K562 (cell line): ENCODE results near the gene HBM. TPM values are rescaled to one million over a fixed set of nuclear protein-coding genes. Genes with fewer than 3 reads are reported as not detected.
A peak's percentile ranks its signal among the peaks of the same experiment; 100 is the strongest.

Experiments used
- ATAC-seq: fragments of 200-7000 bp; cut with Tn5 transposase; 3 replicates; pipeline ENCODE4 v1.9.1; 2020; ENCODE audit warnings: moderate library complexity
- BruUV-seq: library from RNA; stranded (reverse); fragments of 400-500 nt; replicated peaks from 2 replicates; lab custom pipeline; 2021; lab: Mats Ljungman, UMichigan
- CTCF ChIA-PET: fragments of 300-600 bp; formaldehyde crosslinking; extraction: SDS; loops from one replicate; lab custom pipeline; 2021; ENCODE audit warnings: low intra/inter-chr PET ratio; lab: Yijun Ruan, JAX
- POLR2A ChIA-PET: fragments of 300-600, 350-650 bp; sonication (Branson Sonifier 250); formaldehyde crosslinking; extraction: SDS; loops from one replicate; lab custom pipeline; 2021; ENCODE audit warnings: antibody characterized with exemption, inconsistent platforms; lab: Yijun Ruan, JAX
- DNase-seq, 4 experiments: peaks; one replicate each; pipeline versions ENCODE4 v3.0.0 to v3.0.0-alpha.2; 2011 to 2018; ENCODE audit warnings: low spot score in 3 of 4, mixed read lengths in 3 of 4; ENCODE audit errors: extremely low read depth in 1 of 4
- FAIRE-seq: peaks from 2 replicates; lab custom pipeline; 2011; peaks lifted over from hg19 to GRCh38; lab: Jason Lieb, UNC
- H2AFZ ChIP-seq: 2 replicates; pipeline ENCODE4 v1.6.0; 2011; ENCODE audit warnings: low read depth, low read length, control low read depth, inconsistent platforms
- H3K27ac ChIP-seq: fragments of 200-600 bp; 3 replicates; pipeline ENCODE4 v1.8.0; 2011; ENCODE audit warnings: low read depth, mild to moderate bottlenecking, control low read depth, inconsistent platforms, low read length, moderate library complexity, mixed read lengths; ENCODE audit errors: extremely low read depth
- H3K27me3 ChIP-seq, 2 experiments: fragments of 300-600 bp in 1 of 2; 2 replicates in 1 of 2; 3 replicates in 1 of 2; pipeline versions ENCODE4 v1.6.0 to v1.8.0; 2011; ENCODE audit warnings: inconsistent platforms in 2 of 2, low read length in 2 of 2, mild to moderate bottlenecking in 1 of 2, mixed read lengths in 1 of 2, moderate library complexity in 1 of 2; ENCODE audit not compliant: control insufficient read depth in 2 of 2, insufficient read depth in 2 of 2
- H3K36me3 ChIP-seq: fragments of 300-600 bp; 3 replicates; pipeline ENCODE4 v1.8.0; 2011; ENCODE audit warnings: mild to moderate bottlenecking, low read length, inconsistent platforms; ENCODE audit not compliant: control insufficient read depth, insufficient read depth
- H3K4me1 ChIP-seq, 2 experiments: fragments of 200-600 bp in 1 of 2; replicated peaks in 1 of 2; 2 replicates in 1 of 2; 3 replicates in 1 of 2; pipeline versions ENCODE4 v1.5.1 to v1.8.0; 2011; ENCODE audit warnings: inconsistent platforms in 2 of 2, low read length in 2 of 2, mild to moderate bottlenecking in 1 of 2, mixed read lengths in 1 of 2, moderate library complexity in 1 of 2; ENCODE audit not compliant: control insufficient read depth in 2 of 2, insufficient read depth in 2 of 2
- H3K4me2 ChIP-seq: 2 replicates; pipeline ENCODE4 v1.6.1; 2011; ENCODE audit warnings: low read length, control low read depth, inconsistent platforms, mixed read lengths; ENCODE audit not compliant: insufficient read depth
- H3K4me3 ChIP-seq: fragments of 200-600 bp; sonication (generic), shearing (Covaris generic); 2 replicates; pipeline ENCODE4 v1.5.1; 2016; ENCODE audit warnings: control low read depth, inconsistent platforms
- H3K79me2 ChIP-seq: fragments of 200-600 bp; 3 replicates; pipeline ENCODE4 v1.8.0; 2011; ENCODE audit warnings: low read length, inconsistent platforms; ENCODE audit not compliant: control insufficient read depth, insufficient read depth
- H3K9ac ChIP-seq, 2 experiments: 2 replicates each; pipeline versions ENCODE4 v1.6.0 to v1.6.1; 2011; ENCODE audit warnings: low read depth in 2 of 2, low read length in 2 of 2, control low read depth in 1 of 2, inconsistent platforms in 1 of 2, mild to moderate bottlenecking in 1 of 2, mixed read lengths in 1 of 2; ENCODE audit not compliant: insufficient read depth in 1 of 2
- H3K9me1 ChIP-seq: one replicate; pipeline ENCODE4 v1.6.0; 2011; ENCODE audit warnings: inconsistent platforms, mild to moderate bottlenecking, low read length, moderate library complexity; ENCODE audit not compliant: control insufficient read depth, insufficient read depth
- H3K9me3 ChIP-seq: replicated peaks from 2 replicates; pipeline ENCODE4 v1.5.1; 2011; ENCODE audit warnings: low read depth, low read length, inconsistent platforms; ENCODE audit not compliant: control insufficient read depth, insufficient read depth
- H4K20me1 ChIP-seq: replicated peaks from 2 replicates; pipeline ENCODE4 v1.6.1; 2011; ENCODE audit warnings: low read length, inconsistent platforms, mixed read lengths; ENCODE audit not compliant: control insufficient read depth, insufficient read depth
- ARNT ChIP-seq, 2 experiments: fragments of 450-650 bp; IDR thresholded peaks; 2 replicates each; pipeline ENCODE4 v1.6.1; 2016; ENCODE audit warnings: mild to moderate bottlenecking in 1 of 2
- BHLHE40 ChIP-seq: IDR thresholded peaks from 2 replicates; pipeline ENCODE4 v1.6.1; 2011; ENCODE audit warnings: low read length, improper control_type of control experiment
- BRCA1 ChIP-seq, 2 experiments: fragments of 450-650 bp in 1 of 2; sonication (generic) in 1 of 2; formaldehyde crosslinking in 1 of 2; IDR thresholded peaks; 2 replicates each; pipeline versions ENCODE4 v1.5.0 to v1.6.1; 2017 to 2020; ENCODE audit warnings: mild to moderate bottlenecking in 1 of 2, missing genetic modification reagents in 1 of 2
- COPS2 ChIP-seq: fragments of 450-650 bp; conservative IDR thresholded peaks from 2 replicates; pipeline ENCODE4 v1.6.1; 2016; ENCODE audit warnings: mild to moderate bottlenecking, moderate library complexity
- DIDO1 ChIP-seq: fragments of 450-650 bp; IDR thresholded peaks from 2 replicates; pipeline ENCODE4 v1.6.1; 2016; ENCODE audit warnings: low read depth, missing biosample characterization, missing genetic modification characterization
- EHMT2 ChIP-seq: fragments of 450-650 bp; IDR thresholded peaks from 2 replicates; pipeline ENCODE4 v1.6.1; 2018; ENCODE audit warnings: antibody characterized with exemption
- GTF2E2 ChIP-seq: fragments of 200-800 bp; sonication (Bioruptor generic); IDR thresholded peaks from 2 replicates; pipeline ENCODE4 v1.6.1; 2016; ENCODE audit warnings: missing genetic modification characterization, missing compliant biosample characterization
- MAFK ChIP-seq: IDR thresholded peaks from 2 replicates; pipeline ENCODE4 v1.6.1; 2011; ENCODE audit warnings: low read length, improper control_type of control experiment
- NRF1 ChIP-seq, 2 experiments: fragments of 450-650 bp; IDR thresholded peaks in 1 of 2; conservative IDR thresholded peaks in 1 of 2; 2 replicates each; pipeline ENCODE4 v1.6.1; 2014; ENCODE audit warnings: mild to moderate bottlenecking in 2 of 2
- PML ChIP-seq: IDR thresholded peaks from 2 replicates; pipeline ENCODE4 v1.6.1; 2012; ENCODE audit warnings: low read length, inconsistent platforms
- PTRF ChIP-seq: fragments of 450-650 bp; IDR thresholded peaks from 2 replicates; pipeline ENCODE4 v1.6.1; 2016; ENCODE audit warnings: mild to moderate bottlenecking, missing genetic modification characterization, missing compliant biosample characterization
- PTTG1 ChIP-seq: fragments of 450-650 bp; IDR thresholded peaks from 2 replicates; pipeline ENCODE4 v1.6.1; 2016; ENCODE audit warnings: low read depth, mild to moderate bottlenecking, missing genetic modification characterization, missing compliant biosample characterization
- PURB ChIP-seq: sonication (generic); formaldehyde crosslinking; IDR thresholded peaks from 2 replicates; pipeline ENCODE4 v1.9.0; 2021; ENCODE audit warnings: low read depth, mild to moderate bottlenecking, missing genetic modification reagents
- RAD51 ChIP-seq: fragments of 450-650 bp; IDR thresholded peaks from 2 replicates; pipeline ENCODE4 v1.7.1; 2016; ENCODE audit warnings: low read depth, mild to moderate bottlenecking, borderline replicate concordance
- RBM34 ChIP-seq: fragments of 200-400 bp; formaldehyde crosslinking; IDR thresholded peaks from 2 replicates; pipeline ENCODE4 v1.6.1; 2018; ENCODE audit warnings: low read length, borderline replicate concordance; ENCODE audit not compliant: insufficient read depth
- TAF1 ChIP-seq: IDR thresholded peaks from 2 replicates; pipeline ENCODE4 v1.6.1; 2011; ENCODE audit warnings: mild to moderate bottlenecking, low read length, moderate library complexity; ENCODE audit not compliant: insufficient read depth, control insufficient read depth, severe bottlenecking; ENCODE audit errors: extremely low read depth
- ZNF121 ChIP-seq: sonication (generic); formaldehyde crosslinking; conservative IDR thresholded peaks from 2 replicates; pipeline ENCODE4 v1.8.0; 2022; ENCODE audit warnings: missing genetic modification reagents
- ZNF347 ChIP-seq: fragments of 450-650 bp; formaldehyde crosslinking; IDR thresholded peaks from 2 replicates; pipeline ENCODE4 v1.4.0; 2020; ENCODE audit warnings: low read depth, mild to moderate bottlenecking, moderate library complexity
- ZNF707 ChIP-seq: fragments of 250-450 bp; sonication (Bioruptor Pico); conservative IDR thresholded peaks from 2 replicates; pipeline ENCODE4 v1.8.0; 2022; ENCODE audit warnings: inconsistent platforms, mild to moderate bottlenecking, moderate library complexity
- WGBS: fragments of 100-300 bp; shearing (Covaris generic); methylation state at CpG from one replicate; pipeline ENCODE4 v1.1.6; 2016; ENCODE audit warnings: low coverage, mixed read lengths; ENCODE audit not compliant: insufficient coverage; ENCODE audit errors: missing lambda C conversion rate; 5-methylcytosine and 5-hydroxymethylcytosine counted together
- in situ Hi-C: fragments of 300-500 bp; cut with MboI; formaldehyde crosslinking; loops from 4 replicates; pipeline ENCODE4 v1.15.0; 2018; ENCODE audit warnings: inconsistent platforms, mixed read lengths
- intact Hi-C: fragments of 100-400 bp; cut with micrococcal nuclease; formaldehyde crosslinking; loops from 2 replicates; pipeline ENCODE4 v1.14.2; 2022
- polyA plus RNA-seq, 8 experiments: library from polyadenylated mRNA; depleted of rRNA in 4 of 8; stranded (reverse) in 5 of 8; unstranded in 3 of 8; fragments of >200 nt; fragmentation: Nextera tagmentation in 2 of 8; fragmentation: Illumina TruSeq in 1 of 8; extraction: Ambion mirVana in 2 of 8; extraction: Trizol in 1 of 8; gene quantifications; 2 replicates each; pipeline versions ENCODE4 v1.2.1 to v1.2.3, GENCODE V29; 2011 to 2014; ENCODE audit warnings: inconsistent platforms in 1 of 8, missing spikeins in 1 of 8
- total RNA-seq, 7 experiments: library from RNA; depleted of rRNA in 6 of 7; stranded (reverse); fragments of >200 nt in 6 of 7; fragmentation: Illumina TruSeq in 2 of 7; extraction: Trizol in 2 of 7; gene quantifications; 2 replicates each; pipeline versions ENCODE4 v1.2.1 to v1.2.3, GENCODE V29; 2011 to 2021; ENCODE audit warnings: low replicate concordance in 1 of 7
- TF ChIP-seq, protein P1 (sequence below): fragments of 450-650 bp; IDR thresholded peaks from 2 replicates; pipeline ENCODE4 v1.6.1; 2018; ENCODE audit warnings: mild to moderate bottlenecking, low read depth; ENCODE audit not compliant: partially characterized antibody
- TF ChIP-seq, protein P2 (sequence below), 2 experiments: fragments of 450-650 bp; IDR thresholded peaks; 2 replicates each; pipeline ENCODE4 v1.6.1; 2016

Gene HBM
- total and polyA plus RNA-seq, 9 of the 15 experiments (the other 6 are each of a cell fraction or from before 2014, with no cell fraction given), result not detected

DNA sequence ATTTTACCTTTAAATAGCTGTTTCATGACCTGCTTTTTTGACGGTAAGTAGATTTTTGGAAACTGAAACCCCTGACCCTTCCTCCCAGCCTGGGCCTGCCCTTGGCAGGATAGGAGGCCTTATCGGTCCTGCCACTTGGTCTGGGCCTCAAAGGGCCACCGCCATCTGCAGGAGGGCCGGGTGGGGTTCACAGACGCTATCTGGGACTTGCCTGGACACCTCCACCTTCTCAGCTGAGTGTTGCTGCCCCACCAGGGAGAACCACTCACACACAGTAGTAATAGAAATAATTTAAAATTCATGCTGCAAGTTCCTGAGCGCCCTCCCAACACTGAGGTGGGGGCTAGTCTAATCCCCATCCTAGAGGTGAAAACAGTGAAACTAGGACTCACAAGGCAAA lies 22.7 kb upstream of the HBM start (continued):
- 0 out of 2 replicates have a peak, but pooled peaks have one; percentile 15 for TF ChIP-seq ZNF707 (CRISPR knock-in tag)
- TF ChIP-seq RBM34, result no peak
- TF ChIP-seq EHMT2, result no peak
- TF ChIP-seq DIDO1 (tag), result no peak
- peak; percentile 91 for TF ChIP-seq PML
- no peak for TF ChIP-seq ZNF347
- TF ChIP-seq TAF1, result peak; percentile 20
- TF ChIP-seq MAFK, result peak; percentile 23; the same call in 1 of the 2 replicates
- TF ChIP-seq COPS2, result no peak

DNA sequence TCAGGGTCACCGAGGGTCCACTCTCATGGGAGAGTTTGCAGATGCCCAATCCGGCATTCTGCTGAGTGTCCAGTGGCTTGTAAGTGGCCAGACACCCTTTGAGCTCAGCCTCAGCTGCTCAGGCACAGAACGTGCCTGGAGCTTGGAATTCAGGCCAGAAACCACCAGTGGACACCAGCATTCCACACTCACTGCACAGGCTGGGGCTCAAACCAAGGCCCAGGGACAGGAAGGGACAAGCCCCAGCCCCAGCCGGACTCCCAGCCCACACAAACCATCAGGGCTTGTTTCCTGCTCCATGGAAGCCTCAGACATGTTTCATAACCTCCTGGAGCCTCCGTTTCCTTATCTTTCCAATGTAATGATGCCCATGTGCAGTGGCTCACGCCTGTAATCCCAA lies 22.3 kb upstream of the HBM start:
- intact Hi-C loops, result loop anchor here (2.0 kb wide), 1 partner anchor 35 kb away; no protein-coding TSS in a partner anchor
- ChIA-PET POLR2A (interaction anchor here (0.5 to 1.6 kb wide), 7 partner anchors 8 to 1014 kb away, joined by 3 to 4 read pairs (median 3); no protein-coding TSS in a partner anchor), CTCF (no interaction called here)
- H3K27ac ChIP-seq, result peak overlapping the region; percentile 81
- DNase-seq (peak in 1 of 4 experiments; percentile 27), FAIRE-seq (no peak), ATAC-seq (peak; percentile 25)
- in situ Hi-C loops, result no loop called here
- peak overlapping the region; percentile 56 to 86 for H3K9ac ChIP-seq
- peak overlapping the region; percentile 52 for H2AFZ ChIP-seq
- H3K36me3 ChIP-seq, result no peaks in the 10 kb centered on the region
- 7% methylated on average over 6 of the region's 6 CpGs for WGBS
- H3K27me3 ChIP-seq, result no peaks in the 10 kb centered on the region
- H4K20me1 ChIP-seq, result no peaks in the 10 kb centered on the region
- no peak overlapping the region for H3K4me3 ChIP-seq
- H3K4me1 ChIP-seq, result peaks cover 38 to 53% of the 10 kb centered on the region in 2 experiments
- H3K9me3 ChIP-seq, result no peaks in the 10 kb centered on the region
- H3K4me2 ChIP-seq, result peak overlapping the region; percentile 71
- BruUV-seq, result no TSS peak
- H3K9me1 ChIP-seq, result no peaks in the 10 kb centered on the region
- H3K79me2 ChIP-seq, result peaks cover 4% of the 10 kb centered on the region; the same call in 2 of the 3 replicates
- TF ChIP-seq, protein P1, sequence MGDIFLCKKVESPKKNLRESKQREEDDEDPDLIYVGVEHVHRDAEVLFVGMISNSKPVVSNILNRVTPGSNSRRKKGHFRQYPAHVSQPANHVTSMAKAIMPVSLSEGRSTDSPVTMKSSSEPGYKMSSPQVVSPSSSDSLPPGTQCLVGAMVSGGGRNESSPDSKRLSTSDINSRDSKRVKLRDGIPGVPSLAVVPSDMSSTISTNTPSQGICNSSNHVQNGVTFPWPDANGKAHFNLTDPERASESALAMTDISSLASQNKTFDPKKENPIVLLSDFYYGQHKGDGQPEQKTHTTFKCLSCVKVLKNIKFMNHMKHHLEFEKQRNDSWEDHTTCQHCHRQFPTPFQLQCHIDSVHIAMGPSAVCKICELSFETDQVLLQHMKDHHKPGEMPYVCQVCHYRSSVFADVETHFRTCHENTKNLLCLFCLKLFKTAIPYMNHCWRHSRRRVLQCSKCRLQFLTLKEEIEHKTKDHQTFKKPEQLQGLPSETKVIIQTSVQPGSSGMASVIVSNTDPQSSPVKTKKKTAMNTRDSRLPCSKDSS, result no peak
- TF ChIP-seq PTTG1 (tag) (no peak), NRF1 (conservative IDR thresholded peaks at IDR 0.05 in 1 of 2, IDR thresholded peaks at IDR 0.05 in 1 of 2) (0 out of 4 replicates have a peak, but pooled peaks have one; percentile 8 to 22), RAD51 (no peak), BRCA1 (IDR thresholded peaks at IDR 0.05) (no peak), BRCA1 (CRISPR knock-in tag; IDR thresholded peaks at IDR 0.05) (no peak), GTF2E2 (tag) (no peak), BHLHE40 (0 out of 2 replicates have a peak, but pooled peaks have one; percentile 4), PURB (CRISPR knock-in tag) (no peak), PTRF (tag) (no peak), ZNF121 (CRISPR knock-in tag) (no peak), ARNT (IDR thresholded peaks at IDR 0.05) (no peak)
- TF ChIP-seq, protein P2, sequence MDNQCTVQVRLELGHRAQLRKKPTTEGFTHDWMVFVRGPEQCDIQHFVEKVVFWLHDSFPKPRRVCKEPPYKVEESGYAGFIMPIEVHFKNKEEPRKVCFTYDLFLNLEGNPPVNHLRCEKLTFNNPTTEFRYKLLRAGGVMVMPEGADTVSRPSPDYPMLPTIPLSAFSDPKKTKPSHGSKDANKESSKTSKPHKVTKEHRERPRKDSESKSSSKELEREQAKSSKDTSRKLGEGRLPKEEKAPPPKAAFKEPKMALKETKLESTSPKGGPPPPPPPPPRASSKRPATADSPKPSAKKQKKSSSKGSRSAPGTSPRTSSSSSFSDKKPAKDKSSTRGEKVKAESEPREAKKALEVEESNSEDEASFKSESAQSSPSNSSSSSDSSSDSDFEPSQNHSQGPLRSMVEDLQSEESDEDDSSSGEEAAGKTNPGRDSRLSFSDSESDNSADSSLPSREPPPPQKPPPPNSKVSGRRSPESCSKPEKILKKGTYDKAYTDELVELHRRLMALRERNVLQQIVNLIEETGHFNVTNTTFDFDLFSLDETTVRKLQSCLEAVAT (IDR thresholded peaks at IDR 0.05), result no peak
